Fibroblast of lung (primary cell): ENCODE data around the gene LMAN2. TPM values are rescaled to one million over a fixed set of nuclear protein-coding genes. Genes with fewer than 3 reads are reported as not detected.

ENCODE experiments used
- DNase-seq, 2 donors: peaks; one replicate each; pipeline versions ENCODE4 v3.0.0 to v3.0.0-alpha.2; 2010; ENCODE audit warnings: low read depth in 2 of 2
- H2AFZ ChIP-seq: 2 replicates; pipeline ENCODE4 v1.5.1; 2012; ENCODE audit warnings: low read length, control low read depth, inconsistent platforms
- H3K27ac ChIP-seq: 2 replicates; pipeline ENCODE4 v1.5.1; 2011; ENCODE audit warnings: low read length, control low read depth; ENCODE audit not compliant: insufficient read depth
- H3K27me3 ChIP-seq: 2 replicates; pipeline ENCODE4 v1.5.1; 2011; ENCODE audit warnings: mild to moderate bottlenecking, low read length; ENCODE audit not compliant: control insufficient read depth, insufficient read depth
- H3K36me3 ChIP-seq: 2 replicates; pipeline ENCODE4 v1.5.1; 2011; ENCODE audit warnings: low read length; ENCODE audit not compliant: control insufficient read depth, insufficient read depth
- H3K4me1 ChIP-seq: 2 replicates; pipeline ENCODE4 v1.5.1; 2011; ENCODE audit warnings: low read length; ENCODE audit not compliant: control insufficient read depth, insufficient read depth; ENCODE audit errors: extremely low read depth
- H3K4me2 ChIP-seq: 2 replicates; pipeline ENCODE4 v1.5.1; 2011; ENCODE audit warnings: low read length, control low read depth; ENCODE audit not compliant: insufficient read depth; ENCODE audit errors: extremely low read depth
- H3K4me3 ChIP-seq, 4 experiments: fragments of 200-600 bp in 1 of 4; sonication (generic) in 1 of 4; replicated peaks in 1 of 4; 2 replicates each; pipeline ENCODE4 v1.5.1; 2011 to 2016; ENCODE audit warnings: low read length in 4 of 4, low read depth in 3 of 4, mild to moderate bottlenecking in 3 of 4, control low read depth in 2 of 4, inconsistent platforms in 1 of 4, mixed read lengths in 1 of 4; ENCODE audit not compliant: insufficient read depth in 1 of 4; ENCODE audit errors: control extremely low read depth in 1 of 4
- H3K79me2 ChIP-seq: 2 replicates; pipeline ENCODE4 v1.5.1; 2012; ENCODE audit warnings: mild to moderate bottlenecking, low read length, inconsistent platforms; ENCODE audit not compliant: control insufficient read depth, insufficient read depth
- H3K9ac ChIP-seq: 2 replicates; pipeline ENCODE4 v1.5.1; 2011; ENCODE audit warnings: mild to moderate bottlenecking, low read length, control low read depth; ENCODE audit not compliant: insufficient read depth
- H3K9me3 ChIP-seq: 2 replicates; pipeline ENCODE4 v1.5.1; 2012; ENCODE audit warnings: low read depth, low read length; ENCODE audit not compliant: control insufficient read depth, insufficient read depth
- H4K20me1 ChIP-seq: 2 replicates; pipeline ENCODE4 v1.5.1; 2011; ENCODE audit warnings: low read length; ENCODE audit not compliant: control insufficient read depth, insufficient read depth; ENCODE audit errors: extremely low read depth
- EZH2 ChIP-seq: IDR thresholded peaks from 2 replicates; pipeline ENCODE4 v1.5.1; 2012; ENCODE audit warnings: low read length, control low read depth, mild to moderate bottlenecking; ENCODE audit errors: missing control alignments
- polyA minus RNA-seq: library from RNA; depleted of rRNA, polyadenylated mRNA; stranded (reverse); fragments of >200 nt; gene quantifications from 2 replicates; pipeline ENCODE4 v1.2.3, GENCODE V29; 2011; ENCODE audit warnings: low replicate concordance
- polyA plus RNA-seq, 2 donors: library from polyadenylated mRNA; depleted of rRNA in 1 of 2; stranded (reverse) in 1 of 2; unstranded in 1 of 2; fragments of >200 nt; gene quantifications; 2 replicates each; pipeline ENCODE4 v1.2.1, GENCODE V29; 2011 to 2012; ENCODE audit warnings: missing spikeins in 1 of 2
- total RNA-seq: library from RNA; depleted of rRNA; stranded (reverse); fragments of >200 nt; gene quantifications from 2 replicates; pipeline ENCODE4 v1.2.1, GENCODE V29; 2014
- TF ChIP-seq, protein P1 (sequence below), 2 donors: IDR thresholded peaks in 1 of 2; conservative IDR thresholded peaks in 1 of 2; 1 replicate in 1 of 2; 2 replicates in 1 of 2; pipeline ENCODE4 v1.5.1; 2011 to 2012; ENCODE audit warnings: low read length in 2 of 2, control low read depth in 1 of 2, inconsistent platforms in 1 of 2, low read depth in 1 of 2, mild to moderate bottlenecking in 1 of 2

LMAN2 gene, protein sequence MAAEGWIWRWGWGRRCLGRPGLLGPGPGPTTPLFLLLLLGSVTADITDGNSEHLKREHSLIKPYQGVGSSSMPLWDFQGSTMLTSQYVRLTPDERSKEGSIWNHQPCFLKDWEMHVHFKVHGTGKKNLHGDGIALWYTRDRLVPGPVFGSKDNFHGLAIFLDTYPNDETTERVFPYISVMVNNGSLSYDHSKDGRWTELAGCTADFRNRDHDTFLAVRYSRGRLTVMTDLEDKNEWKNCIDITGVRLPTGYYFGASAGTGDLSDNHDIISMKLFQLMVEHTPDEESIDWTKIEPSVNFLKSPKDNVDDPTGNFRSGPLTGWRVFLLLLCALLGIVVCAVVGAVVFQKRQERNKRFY
- 294 and 396 TPM in 2 replicates for total RNA-seq
- polyA plus RNA-seq: 145 and 221 TPM in 2 replicates
- 183 and 234 TPM in 2 replicates for polyA plus RNA-seq (2012)
- 331 and 337 TPM in 2 replicates for polyA minus RNA-seq

DNA sequence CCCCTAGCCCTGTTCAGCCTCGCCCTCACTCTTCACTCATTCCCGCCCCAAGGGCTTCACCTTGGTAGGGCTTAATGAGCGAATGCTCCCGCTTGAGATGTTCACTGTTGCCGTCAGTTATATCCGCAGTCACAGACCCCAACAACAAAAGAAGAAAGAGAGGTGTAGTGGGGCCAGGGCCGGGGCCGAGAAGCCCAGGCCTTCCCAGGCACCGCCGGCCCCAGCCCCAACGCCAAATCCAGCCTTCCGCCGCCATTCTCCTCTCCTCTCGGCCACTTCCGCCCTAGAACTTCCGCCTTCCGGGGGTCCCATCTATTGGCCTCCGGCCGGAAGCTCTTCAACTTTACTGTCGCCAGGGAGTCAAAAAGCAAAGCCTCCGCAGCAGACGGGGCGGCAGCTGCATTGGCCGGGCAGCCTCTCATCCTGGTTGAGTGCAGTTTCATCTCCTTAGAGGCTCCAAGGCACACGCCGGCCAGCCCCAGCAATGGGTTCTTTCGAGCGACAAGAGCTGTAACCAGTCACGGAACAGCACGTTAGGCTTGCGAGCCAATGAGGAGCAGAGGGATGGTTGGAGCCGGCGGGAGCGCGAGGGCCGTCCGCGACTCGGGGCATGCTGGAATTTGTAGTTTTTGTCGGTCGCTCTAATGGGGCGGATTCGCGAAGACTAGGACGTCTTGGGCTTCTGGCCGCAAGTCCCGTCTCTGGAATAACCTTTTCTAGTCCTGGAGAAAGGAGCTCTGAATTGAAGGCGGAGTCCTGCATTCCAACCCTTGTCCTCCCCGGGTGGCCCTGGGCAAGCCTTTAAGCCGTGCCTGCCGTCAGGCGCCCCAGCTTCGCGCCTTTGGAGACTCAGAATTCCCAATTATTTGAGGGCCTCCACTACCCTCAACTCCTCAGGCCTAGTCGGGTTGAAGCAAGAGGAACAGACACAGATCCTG is at the start of gene LMAN2:
LMAN2 (minus strand) TSS at position 277 of the 938 bp plus-strand sequence; CDS start at position 256, 21 bp downstream.
- H3K9ac ChIP-seq: peak within 1 kb of the TSS; percentile 95
- peak within 1 kb of the TSS; percentile 75 for H3K4me2 ChIP-seq
- TF ChIP-seq, protein P1, sequence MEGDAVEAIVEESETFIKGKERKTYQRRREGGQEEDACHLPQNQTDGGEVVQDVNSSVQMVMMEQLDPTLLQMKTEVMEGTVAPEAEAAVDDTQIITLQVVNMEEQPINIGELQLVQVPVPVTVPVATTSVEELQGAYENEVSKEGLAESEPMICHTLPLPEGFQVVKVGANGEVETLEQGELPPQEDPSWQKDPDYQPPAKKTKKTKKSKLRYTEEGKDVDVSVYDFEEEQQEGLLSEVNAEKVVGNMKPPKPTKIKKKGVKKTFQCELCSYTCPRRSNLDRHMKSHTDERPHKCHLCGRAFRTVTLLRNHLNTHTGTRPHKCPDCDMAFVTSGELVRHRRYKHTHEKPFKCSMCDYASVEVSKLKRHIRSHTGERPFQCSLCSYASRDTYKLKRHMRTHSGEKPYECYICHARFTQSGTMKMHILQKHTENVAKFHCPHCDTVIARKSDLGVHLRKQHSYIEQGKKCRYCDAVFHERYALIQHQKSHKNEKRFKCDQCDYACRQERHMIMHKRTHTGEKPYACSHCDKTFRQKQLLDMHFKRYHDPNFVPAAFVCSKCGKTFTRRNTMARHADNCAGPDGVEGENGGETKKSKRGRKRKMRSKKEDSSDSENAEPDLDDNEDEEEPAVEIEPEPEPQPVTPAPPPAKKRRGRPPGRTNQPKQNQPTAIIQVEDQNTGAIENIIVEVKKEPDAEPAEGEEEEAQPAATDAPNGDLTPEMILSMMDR (conservative IDR thresholded peaks at IDR 0.05 in 1 of 2, IDR thresholded peaks at IDR 0.05 in 1 of 2; ENCODE audit: low read depth in 1 of 2, low read length in 2 of 2): no peak
- no peak for TF ChIP-seq EZH2
- peak within 1 kb of the TSS; percentile 97 to 99 (median 98) for H3K4me3 ChIP-seq
- H3K9me3 ChIP-seq: no peaks in the 10 kb centered on the region
- no peaks in the 10 kb centered on the region for H3K27me3 ChIP-seq
- peaks cover 9% of the 10 kb centered on the region for H3K4me1 ChIP-seq
- H3K36me3 ChIP-seq: peaks cover 2% of the 10 kb centered on the region
- peaks cover 38% of the 10 kb centered on the region for H3K79me2 ChIP-seq
- peak; percentile 97 for DNase-seq
- peak within 1 kb of the TSS; percentile 97 for H3K27ac ChIP-seq
- H4K20me1 ChIP-seq: no peaks in the 10 kb centered on the region
- peak within 1 kb of the TSS; percentile 82 for H2AFZ ChIP-seq

GRCh38 chr5:177399997-177400868 is 48.8 kb upstream of the LMAN2 start, which contains the start of gene PFN3:
TSS of gene PFN3 (minus strand) at chr5:177400661. CDS start at chr5:177400576, 85 bp downstream.
- Histone ChIP-seq H3K27me3 (peaks cover 48% of the 10 kb centered on the region), H4K20me1 (no peaks in the 10 kb centered on the region), H3K4me1 (peaks cover 3% of the 10 kb centered on the region), H3K27ac (no peak within 1 kb of the TSS), H3K4me3 (no peak within 1 kb of the TSS), H3K79me2 (no peaks in the 10 kb centered on the region), H3K36me3 (no peaks in the 10 kb centered on the region), H3K4me2 (peak within 1 kb of the TSS; percentile 5), H3K9me3 (no peaks in the 10 kb centered on the region), H2AFZ (no peak within 1 kb of the TSS), H3K9ac (no peak within 1 kb of the TSS)
- DNase-seq: peak; percentile 32 to 33
- TF ChIP-seq, protein P1 (conservative IDR thresholded peaks at IDR 0.05 in 1 of 2, IDR thresholded peaks at IDR 0.05 in 1 of 2; ENCODE audit: low read depth in 1 of 2, low read length in 2 of 2): no peak
- peak; percentile 93 for TF ChIP-seq EZH2
